Smooth muscle cell (in vitro differentiated cells): Measurements from ENCODE around the gene BET1L. TPM values are rescaled to one million over a fixed set of nuclear protein-coding genes. Genes with fewer than 3 reads are reported as not detected.

Experiments
- DNase-seq: peaks from one replicate; lab custom pipeline; 2025; ENCODE audit not compliant: unreplicated experiment; lab: John Stamatoyannopoulos, UW
- H2AFZ ChIP-seq: fragments of 200-600 bp; sonication (generic); 2 replicates; pipeline ENCODE4 v1.6.0; 2016; ENCODE audit warnings: antibody characterized with exemption, low read depth, mild to moderate bottlenecking
- H3F3A ChIP-seq: fragments of 200-600 bp; sonication (generic); 2 replicates; pipeline ENCODE4 v1.6.0; 2017; ENCODE audit warnings: antibody characterized with exemption, low read depth
- H3K27ac ChIP-seq: fragments of 200-600 bp; sonication (generic); 2 replicates; pipeline ENCODE4 v1.5.1; 2016; ENCODE audit warnings: low read depth, mild to moderate bottlenecking
- H3K27me3 ChIP-seq: fragments of 200-600 bp; sonication (generic); 2 replicates; pipeline ENCODE4 v1.6.1; 2016; ENCODE audit warnings: low read depth, mild to moderate bottlenecking
- H3K36me3 ChIP-seq: fragments of 200-600 bp; sonication (generic); 2 replicates; pipeline ENCODE4 v1.5.1; 2016; ENCODE audit warnings: low read depth
- H3K4me1 ChIP-seq: fragments of 200-600 bp; sonication (generic); 2 replicates; pipeline ENCODE4 v1.5.1; 2016; ENCODE audit warnings: low read depth
- H3K4me2 ChIP-seq: fragments of 200-600 bp; sonication (generic); 2 replicates; pipeline ENCODE4 v1.6.0; 2016; ENCODE audit warnings: mild to moderate bottlenecking
- H3K4me3 ChIP-seq: fragments of 200-600 bp; sonication (generic); 2 replicates; pipeline ENCODE4 v1.5.1; 2016; ENCODE audit warnings: mild to moderate bottlenecking
- H3K79me2 ChIP-seq: fragments of 200-600 bp; sonication (generic); 2 replicates; pipeline ENCODE4 v1.6.0; 2016; ENCODE audit warnings: low read depth, mild to moderate bottlenecking
- H3K9ac ChIP-seq: fragments of 200-600 bp; sonication (generic); 2 replicates; pipeline ENCODE4 v1.6.0; 2016; ENCODE audit warnings: low read depth
- H3K9me3 ChIP-seq: fragments of 200-600 bp; sonication (generic); replicated peaks from 2 replicates; pipeline ENCODE4 v1.5.1; 2016; ENCODE audit warnings: low read depth
- H4K20me1 ChIP-seq: fragments of 200-600 bp; sonication (generic); 2 replicates; pipeline ENCODE4 v1.6.0; 2016; ENCODE audit warnings: low read depth
- WGBS: methylation state at CpG from one replicate; pipeline ENCODE4 v1.1.7; 2016; ENCODE audit warnings: low lambda C conversion rate; 5-methylcytosine and 5-hydroxymethylcytosine counted together
- polyA plus RNA-seq: library from polyadenylated mRNA; unstranded; fragments of >200 nt; fragmentation: Nextera tagmentation; extraction: Ambion mirVana; gene quantifications from 2 replicates; pipeline ENCODE4 v1.2.1, GENCODE V29; 2016
- total RNA-seq: library from RNA; depleted of rRNA; stranded (reverse); fragments of >200 nt; gene quantifications from 2 replicates; pipeline ENCODE4 v1.2.3, GENCODE V29; 2014
- TF ChIP-seq, protein P1 (sequence below): fragments of 200-600 bp; sonication (generic); IDR thresholded peaks from 2 replicates; pipeline ENCODE4 v1.5.1; 2017; ENCODE audit warnings: borderline replicate concordance, mild to moderate bottlenecking, antibody characterized with exemption; ENCODE audit not compliant: insufficient read depth, poor library complexity, severe bottlenecking

BET1L gene
- total and polyA plus RNA-seq, 2 experiments from 2014 or later: 40.5 to 97.4 TPM

DNA sequence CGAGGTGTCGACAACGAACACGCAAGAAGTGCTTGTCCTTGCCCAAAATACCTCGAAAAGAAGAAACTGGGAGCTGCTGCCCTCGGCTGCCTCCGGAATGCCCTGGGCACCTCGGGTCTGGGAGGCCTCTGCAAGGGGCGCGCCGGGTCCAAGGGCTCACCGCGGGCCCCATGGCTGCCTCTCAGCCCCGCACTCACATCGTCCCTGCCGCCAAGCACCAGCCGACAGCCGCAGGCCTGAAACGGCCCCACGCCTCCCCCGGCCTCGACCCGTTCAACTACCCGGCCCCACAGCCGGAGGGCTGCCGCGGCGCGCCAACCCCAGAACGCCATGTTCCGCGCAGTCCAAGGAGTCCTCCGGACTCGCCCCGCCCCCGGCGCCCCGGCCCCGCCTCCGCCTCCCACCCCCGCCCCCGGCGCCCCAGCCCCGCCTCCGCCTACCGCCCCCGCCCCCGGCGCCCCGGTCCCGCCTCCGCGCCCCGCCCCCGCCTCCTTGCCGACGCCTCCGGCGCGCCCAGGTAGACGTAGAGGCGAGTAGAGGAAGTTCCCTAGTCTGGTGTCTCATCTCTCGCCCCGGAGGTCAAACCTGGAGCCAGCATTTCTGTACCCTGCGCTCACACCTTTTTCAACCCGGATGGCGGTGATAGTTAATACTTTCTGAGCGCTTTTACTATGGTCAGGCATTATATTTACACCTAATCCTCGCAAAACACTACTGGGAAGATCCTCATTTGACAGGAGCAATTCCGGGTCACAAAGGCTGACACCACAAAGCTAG is 29.0 kb upstream of the BET1L start, which contains the start of gene SIRT3:
SIRT3 (minus strand) TSS at position 346 of the 777 bp plus-strand sequence; CDS start at position 332, 14 bp downstream.
- H2AFZ ChIP-seq: peak within 1 kb of the TSS; percentile 82
- no peaks in the 10 kb centered on the region for H3K27me3 ChIP-seq
- 2% methylated on average over 39 of the region's 70 CpGs for WGBS
- H3K36me3 ChIP-seq: no peaks in the 10 kb centered on the region
- H3K4me2 ChIP-seq: peak within 1 kb of the TSS; percentile 98
- peak; percentile 80 for DNase-seq
- H3F3A ChIP-seq: no peaks in the 10 kb centered on the region
- H3K4me1 ChIP-seq: peaks cover 15% of the 10 kb centered on the region
- H3K27ac ChIP-seq: peak within 1 kb of the TSS; percentile 91
- H3K79me2 ChIP-seq: peaks cover 51% of the 10 kb centered on the region
- TF ChIP-seq, protein P1, sequence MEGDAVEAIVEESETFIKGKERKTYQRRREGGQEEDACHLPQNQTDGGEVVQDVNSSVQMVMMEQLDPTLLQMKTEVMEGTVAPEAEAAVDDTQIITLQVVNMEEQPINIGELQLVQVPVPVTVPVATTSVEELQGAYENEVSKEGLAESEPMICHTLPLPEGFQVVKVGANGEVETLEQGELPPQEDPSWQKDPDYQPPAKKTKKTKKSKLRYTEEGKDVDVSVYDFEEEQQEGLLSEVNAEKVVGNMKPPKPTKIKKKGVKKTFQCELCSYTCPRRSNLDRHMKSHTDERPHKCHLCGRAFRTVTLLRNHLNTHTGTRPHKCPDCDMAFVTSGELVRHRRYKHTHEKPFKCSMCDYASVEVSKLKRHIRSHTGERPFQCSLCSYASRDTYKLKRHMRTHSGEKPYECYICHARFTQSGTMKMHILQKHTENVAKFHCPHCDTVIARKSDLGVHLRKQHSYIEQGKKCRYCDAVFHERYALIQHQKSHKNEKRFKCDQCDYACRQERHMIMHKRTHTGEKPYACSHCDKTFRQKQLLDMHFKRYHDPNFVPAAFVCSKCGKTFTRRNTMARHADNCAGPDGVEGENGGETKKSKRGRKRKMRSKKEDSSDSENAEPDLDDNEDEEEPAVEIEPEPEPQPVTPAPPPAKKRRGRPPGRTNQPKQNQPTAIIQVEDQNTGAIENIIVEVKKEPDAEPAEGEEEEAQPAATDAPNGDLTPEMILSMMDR: no peak
- peaks cover 18% of the 10 kb centered on the region for H4K20me1 ChIP-seq
- H3K9me3 ChIP-seq: no peaks in the 10 kb centered on the region
- H3K4me3 ChIP-seq: peak within 1 kb of the TSS; percentile 94
- H3K9ac ChIP-seq: peak within 1 kb of the TSS; percentile 90

DNA sequence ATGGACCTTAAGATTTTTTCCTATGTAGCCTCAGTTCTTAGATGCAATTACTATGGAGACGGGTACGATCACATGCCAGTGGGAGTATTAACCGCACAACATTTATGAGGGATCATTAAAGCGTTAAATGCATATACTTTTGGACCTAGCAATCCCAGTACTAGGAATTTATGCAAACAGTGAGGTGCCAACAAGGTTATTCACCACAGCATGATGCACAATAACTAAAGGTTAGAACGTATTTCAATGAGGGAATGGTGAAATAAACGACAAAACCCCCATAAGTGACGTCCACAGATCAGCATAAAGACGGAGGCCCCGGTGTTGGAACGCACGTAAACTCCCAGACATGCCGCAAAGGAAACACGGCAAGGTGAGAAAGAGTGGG is 28.4 kb upstream of the BET1L start:
- Histone ChIP-seq H3K79me2 (peaks cover 46% of the 10 kb centered on the region), H3K4me2 (peak overlapping the region; percentile 98), H3F3A (no peaks in the 10 kb centered on the region), H4K20me1 (peaks cover 18% of the 10 kb centered on the region), H3K9me3 (no peaks in the 10 kb centered on the region), H3K27me3 (no peaks in the 10 kb centered on the region), H3K27ac (peak overlapping the region; percentile 57), H3K9ac (peak overlapping the region; percentile 44), H2AFZ (peak overlapping the region; percentile 25), H3K4me1 (peaks cover 15% of the 10 kb centered on the region), H3K36me3 (no peaks in the 10 kb centered on the region), H3K4me3 (peak overlapping the region; percentile 94)
- DNase-seq: no peak
- TF ChIP-seq, protein P1: no peak
- WGBS: 8% methylated on average over 13 of the region's 13 CpGs

- Histone ChIP-seq H3K4me1 (peaks cover 15% of the 10 kb centered on the region), H3K79me2 (peaks cover 42% of the 10 kb centered on the region), H3K9ac (peak overlapping the region; percentile 44), H3K4me3 (peak overlapping the region; percentile 94), H2AFZ (no peak overlapping the region), H3K27me3 (no peaks in the 10 kb centered on the region), H3K4me2 (peak overlapping the region; percentile 98), H3K9me3 (no peaks in the 10 kb centered on the region), H3F3A (no peaks in the 10 kb centered on the region), H4K20me1 (peaks cover 18% of the 10 kb centered on the region), H3K27ac (peak overlapping the region; percentile 57), H3K36me3 (no peaks in the 10 kb centered on the region)
- no peak for DNase-seq
- WGBS: 92% methylated on average over 8 of the region's 8 CpGs
- TF ChIP-seq, protein P1: no peak
These were observed 28.0 kb upstream of the BET1L start for GRCh38 chr11:235180-235579.
